GM18505 (cell line): ENCODE measurements around the gene SOWAHC.
"Not testable (repeated sequence)": the region's sequence is repeated elsewhere in the genome, so short reads cannot be mapped to it uniquely, and the experiment has no call there.

Source experiments
- ATAC-seq: cut with Tn5 transposase; IDR thresholded peaks from one replicate; pipeline ENCODE4 v1.9.1; 2021; ENCODE audit not compliant: unreplicated experiment
- POLR2A ChIP-seq: IDR thresholded peaks from 4 replicates; pipeline ENCODE4 v1.6.1; 2011; ENCODE audit warnings: borderline replicate concordance; ENCODE audit not compliant: insufficient read depth, insufficient read length; ENCODE audit errors: extremely low read depth

Gene SOWAHC

GRCh38 chr2:109613922-109614714 is at the start of gene SOWAHC, which contains the start of gene SEPTIN10:
Gene SOWAHC, plus strand, starts transcription at chr2:109614364. Its CDS starts 126 bp downstream, at chr2:109614490.
Gene SEPTIN10, minus strand, starts transcription at chr2:109613966. Its CDS starts 139 bp downstream, at chr2:109613827.
- peak; percentile 80 for ATAC-seq

GRCh38 chr2:109575373-109575772 is 38.8 kb upstream of the SOWAHC start:
- no peak for TF ChIP-seq POLR2A
- ATAC-seq, result no peak

More at GRCh38 chr2:109613922-109614714, at the start of gene SOWAHC, which contains the start of gene SEPTIN10:
- TF ChIP-seq POLR2A, result peak; percentile 65

GRCh38 chr2:109577630-109578029 is 36.5 kb upstream of the SOWAHC start:
- not testable (repeated sequence) for ATAC-seq

GRCh38 chr2:109582928-109583895 is 31.0 kb upstream of the SOWAHC start:
- ATAC-seq, result no peak
- no peak for TF ChIP-seq POLR2A

GRCh38 chr2:109586687-109587086 is 27.5 kb upstream of the SOWAHC start:
- no peak for TF ChIP-seq POLR2A
- ATAC-seq, result no peak

GRCh38 chr2:109591206-109591605 is 23.0 kb upstream of the SOWAHC start:
- no peak for ATAC-seq
- no peak for TF ChIP-seq POLR2A

GRCh38 chr2:109592905-109593304 is 21.3 kb upstream of the SOWAHC start:
- ATAC-seq, result no peak
- no peak for TF ChIP-seq POLR2A

- ATAC-seq, result no peak
- no peak for TF ChIP-seq POLR2A
Observed at GRCh38 chr2:109594246-109594885, 19.8 kb upstream of the SOWAHC start.

- ATAC-seq, result no peak
- no peak for TF ChIP-seq POLR2A
Observed at GRCh38 chr2:109595644-109596043, 18.5 kb upstream of the SOWAHC start.

GRCh38 chr2:109597283-109597682 is 16.9 kb upstream of the SOWAHC start:
- no peak for ATAC-seq
- TF ChIP-seq POLR2A, result no peak

GRCh38 chr2:109601783-109602182 is 12.4 kb upstream of the SOWAHC start:
- no peak for TF ChIP-seq POLR2A
- ATAC-seq, result no peak

GRCh38 chr2:109602617-109603188 is 11.5 kb upstream of the SOWAHC start:
- no peak for TF ChIP-seq POLR2A
- no peak for ATAC-seq

GRCh38 chr2:109604597-109604996 is 9.6 kb upstream of the SOWAHC start:
- no peak for ATAC-seq

More at GRCh38 chr2:109604597-109604996, 9.6 kb upstream of the SOWAHC start:
- TF ChIP-seq POLR2A, result no peak
